ENCODE data around the gene IGSF10. TPM values are rescaled to one million over a fixed set of nuclear protein-coding genes. Genes with fewer than 3 reads are reported as not detected.
A peak's percentile ranks its signal among the peaks of the same experiment; 100 is the strongest.

The IGSF10 gene
- total RNA-seq, 1 donor from 2014 or later = 1.2 TPM

DNA sequence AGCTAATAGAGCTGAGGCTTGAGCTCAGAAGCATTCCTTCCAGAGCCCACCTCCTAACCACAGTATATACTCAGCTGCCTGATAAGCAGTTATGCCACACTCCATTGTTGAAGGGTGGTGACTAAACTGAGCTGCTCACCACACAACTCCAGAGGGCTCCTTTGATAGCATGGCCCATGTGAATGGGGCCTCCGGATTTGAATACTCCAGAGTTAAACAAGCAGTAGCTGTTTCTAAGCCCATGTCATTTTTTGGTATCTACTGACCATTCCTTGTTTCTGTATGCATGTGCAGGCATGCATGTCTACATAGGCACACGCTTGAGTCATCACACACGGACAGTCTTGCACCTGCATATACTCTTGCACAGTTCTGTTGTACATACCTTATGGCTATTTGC, 28.9 kb downstream of the IGSF10 start:
- H3K27ac Mint-ChIP-seq (ENCODE audit: unreplicated experiment) = no peak overlapping the region
- no peak overlapping the region for H3K4me3 Mint-ChIP-seq (ENCODE audit: unreplicated experiment)
- no peaks in the 10 kb centered on the region for H3K36me3 Mint-ChIP-seq (ENCODE audit: unreplicated experiment)
- H3K27me3 Mint-ChIP-seq (ENCODE audit: unreplicated experiment) = no peaks in the 10 kb centered on the region
- DNase-seq (ENCODE audit: extremely low spot score, unreplicated experiment) = no peak
- H3K4me1 Mint-ChIP-seq (ENCODE audit: unreplicated experiment) = peaks cover 13% of the 10 kb centered on the region
- TF ChIP-seq CTCF (IDR thresholded peaks at IDR 0.05) = no peak
- H3K9me3 Mint-ChIP-seq (ENCODE audit: unreplicated experiment) = no peaks in the 10 kb centered on the region

GRCh38 chr3:151430821-151431484, 29.9 kb downstream of the IGSF10 start:
- no peaks in the 10 kb centered on the region for H3K36me3 Mint-ChIP-seq (ENCODE audit: unreplicated experiment)
- no peak overlapping the region for H3K4me3 Mint-ChIP-seq (ENCODE audit: unreplicated experiment)
- DNase-seq (ENCODE audit: extremely low spot score, unreplicated experiment) = no peak
- H3K9me3 Mint-ChIP-seq (ENCODE audit: unreplicated experiment) = no peaks in the 10 kb centered on the region
- H3K4me1 Mint-ChIP-seq (ENCODE audit: unreplicated experiment) = peaks cover 13% of the 10 kb centered on the region
- H3K27ac Mint-ChIP-seq (ENCODE audit: unreplicated experiment) = no peak overlapping the region
- TF ChIP-seq CTCF (IDR thresholded peaks at IDR 0.05) = no peak
- H3K27me3 Mint-ChIP-seq (ENCODE audit: unreplicated experiment) = no peaks in the 10 kb centered on the region

- no peak for DNase-seq (ENCODE audit: extremely low spot score, unreplicated experiment)
- Mint-ChIP-seq H3K4me3 (ENCODE audit: unreplicated experiment) (no peak overlapping the region), H3K36me3 (ENCODE audit: unreplicated experiment) (no peaks in the 10 kb centered on the region), H3K4me1 (ENCODE audit: unreplicated experiment) (peaks cover 6% of the 10 kb centered on the region), H3K9me3 (ENCODE audit: unreplicated experiment) (no peaks in the 10 kb centered on the region), H3K27ac (ENCODE audit: unreplicated experiment) (no peak overlapping the region), H3K27me3 (ENCODE audit: unreplicated experiment) (no peaks in the 10 kb centered on the region)
- TF ChIP-seq CTCF (IDR thresholded peaks at IDR 0.05) = no peak
Measured at GRCh38 chr3:151428386-151428785, 32.5 kb downstream of the IGSF10 start.

- H3K36me3 Mint-ChIP-seq (ENCODE audit: unreplicated experiment) = no peaks in the 10 kb centered on the region
- no peak overlapping the region for H3K27ac Mint-ChIP-seq (ENCODE audit: unreplicated experiment)
- no peak for DNase-seq (ENCODE audit: extremely low spot score, unreplicated experiment)
- H3K4me1 Mint-ChIP-seq (ENCODE audit: unreplicated experiment) = peaks cover 6% of the 10 kb centered on the region
- no peak overlapping the region for H3K4me3 Mint-ChIP-seq (ENCODE audit: unreplicated experiment)
- no peak for TF ChIP-seq CTCF (IDR thresholded peaks at IDR 0.05)
- H3K27me3 Mint-ChIP-seq (ENCODE audit: unreplicated experiment) = no peaks in the 10 kb centered on the region
- H3K9me3 Mint-ChIP-seq (ENCODE audit: unreplicated experiment) = no peaks in the 10 kb centered on the region
Measured at GRCh38 chr3:151426341-151426657, 34.6 kb downstream of the IGSF10 start.

DNA sequence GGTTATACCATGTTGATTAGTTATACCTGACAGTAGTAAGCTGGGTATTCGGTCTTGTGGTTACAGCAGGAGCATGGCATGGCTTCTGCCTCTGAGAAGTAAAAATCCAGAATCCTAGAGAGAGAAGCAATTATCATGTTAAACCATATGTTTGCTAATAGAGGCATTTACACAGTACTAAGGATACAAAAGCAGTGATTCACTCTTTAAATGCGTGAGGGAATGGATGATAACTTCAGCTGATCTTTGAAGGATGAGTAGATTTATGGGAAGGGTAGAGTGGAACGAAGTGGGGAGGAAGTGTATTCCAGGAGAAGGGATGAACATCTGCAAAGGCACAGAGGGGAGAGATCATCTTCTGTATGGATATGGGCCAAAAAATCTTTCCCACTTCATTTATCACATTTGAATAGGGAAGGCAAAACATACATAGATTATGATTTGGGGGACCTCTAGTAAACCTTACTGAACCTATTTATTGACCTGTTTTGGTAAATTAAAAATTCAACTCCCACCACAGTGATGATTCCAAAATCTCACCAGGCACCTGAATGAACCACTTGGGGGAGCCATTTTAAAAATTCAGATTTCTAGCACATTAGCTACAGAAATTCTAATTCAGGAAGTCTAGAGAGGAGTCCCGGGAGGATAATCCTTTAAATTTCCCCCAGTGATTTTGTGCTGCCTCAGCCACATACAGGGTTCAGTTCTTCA, 35.1 kb downstream of the IGSF10 start:
- H3K4me3 Mint-ChIP-seq (ENCODE audit: unreplicated experiment) = no peak overlapping the region
- no peaks in the 10 kb centered on the region for H3K36me3 Mint-ChIP-seq (ENCODE audit: unreplicated experiment)
- H3K27me3 Mint-ChIP-seq (ENCODE audit: unreplicated experiment) = no peaks in the 10 kb centered on the region
- no peak overlapping the region for H3K27ac Mint-ChIP-seq (ENCODE audit: unreplicated experiment)
- peak; percentile 44 for TF ChIP-seq CTCF (IDR thresholded peaks at IDR 0.05)
- DNase-seq (ENCODE audit: extremely low spot score, unreplicated experiment) = no peak
- no peaks in the 10 kb centered on the region for H3K9me3 Mint-ChIP-seq (ENCODE audit: unreplicated experiment)
- peaks cover 5% of the 10 kb centered on the region for H3K4me1 Mint-ChIP-seq (ENCODE audit: unreplicated experiment)
